HG02981 (cell line): ENCODE measurements around the gene SLC44A3.

Source experiments
- ATAC-seq: cut with Tn5 transposase; IDR thresholded peaks from one replicate; pipeline ENCODE4 v1.9.1; 2021; ENCODE audit warnings: mild to moderate bottlenecking, moderate library complexity; ENCODE audit not compliant: unreplicated experiment

The SLC44A3 gene

DNA sequence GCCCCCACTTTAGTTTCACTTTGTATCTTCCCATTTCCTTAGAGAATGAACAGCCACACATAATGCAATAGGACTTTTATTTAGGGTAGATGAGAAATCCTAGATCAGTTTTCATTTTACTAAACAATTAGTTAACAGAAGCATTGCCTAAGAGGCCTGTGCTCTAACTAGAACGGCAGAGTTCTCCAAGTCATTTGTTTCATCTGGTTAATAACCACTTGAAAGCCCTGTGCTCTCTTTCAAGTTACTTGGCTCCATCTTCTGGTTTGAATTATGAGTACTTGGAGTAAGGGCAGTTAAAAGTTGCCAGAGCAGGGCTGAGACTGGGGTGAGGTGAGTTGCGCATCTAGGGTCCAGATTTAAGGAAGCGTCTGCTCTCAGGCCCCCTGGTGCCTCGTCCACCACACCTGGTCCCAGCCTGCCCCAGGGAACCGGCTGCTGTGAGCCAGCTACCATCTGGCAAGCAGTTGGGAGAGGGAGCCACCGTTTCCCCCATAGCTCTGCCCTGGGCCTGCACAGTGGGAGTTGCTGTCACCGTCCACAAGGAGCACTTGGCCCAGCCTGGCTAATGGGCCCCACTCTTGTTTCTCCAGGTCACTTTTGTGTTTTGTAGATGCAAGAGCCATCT is 18.1 kb upstream of the SLC44A3 start:
- peak; percentile 85 for ATAC-seq

GRCh38 chr1:94803106-94803505 is 17.1 kb upstream of the SLC44A3 start:
- no peak for ATAC-seq

- no peak for ATAC-seq
Measured at GRCh38 chr1:94803517-94804441, 16.4 kb upstream of the SLC44A3 start.

- no peak for ATAC-seq
Measured at GRCh38 chr1:94804442-94804837, 15.7 kb upstream of the SLC44A3 start.

GRCh38 chr1:94805912-94806311 is 14.2 kb upstream of the SLC44A3 start:
- ATAC-seq: peak; percentile 59

GRCh38 chr1:94806441-94806871 is 13.7 kb upstream of the SLC44A3 start:
- ATAC-seq: no peak

- ATAC-seq: no peak
Measured at GRCh38 chr1:94807742-94808491, 12.2 kb upstream of the SLC44A3 start.

DNA sequence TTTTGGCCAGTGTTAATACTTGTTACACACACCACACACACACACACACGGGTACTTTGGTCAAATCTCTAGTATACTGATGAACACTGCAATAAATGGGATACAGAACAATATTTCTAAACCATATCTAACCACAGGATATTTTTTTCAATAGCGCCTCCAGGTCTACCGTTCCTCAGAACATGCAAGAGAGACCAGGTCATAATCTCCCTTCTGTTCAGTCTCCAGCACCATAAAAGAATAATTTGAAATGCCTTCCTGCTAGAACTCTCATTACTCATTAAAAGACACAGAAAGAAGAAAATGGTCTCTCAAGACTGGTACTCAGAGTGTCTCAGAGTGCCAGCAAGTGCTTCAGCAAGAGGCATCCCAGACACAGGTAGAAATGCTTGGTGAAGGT is 11.5 kb upstream of the SLC44A3 start:
- no peak for ATAC-seq

GRCh38 chr1:94812985-94813384 is 7.2 kb upstream of the SLC44A3 start:
- no peak for ATAC-seq

GRCh38 chr1:94816030-94816429 is 4.1 kb upstream of the SLC44A3 start:
- no peak for ATAC-seq

- no peak for ATAC-seq
Measured at GRCh38 chr1:94817712-94818111, 2.4 kb upstream of the SLC44A3 start.

- ATAC-seq: no peak
Measured at GRCh38 chr1:94819238-94819944, 766 bp upstream of the SLC44A3 start.

- ATAC-seq: no peak
Measured at GRCh38 chr1:94820936-94821335, 779 bp downstream of the SLC44A3 start.

GRCh38 chr1:94821636-94822305 is 1.6 kb downstream of the SLC44A3 start:
- ATAC-seq: no peak

DNA sequence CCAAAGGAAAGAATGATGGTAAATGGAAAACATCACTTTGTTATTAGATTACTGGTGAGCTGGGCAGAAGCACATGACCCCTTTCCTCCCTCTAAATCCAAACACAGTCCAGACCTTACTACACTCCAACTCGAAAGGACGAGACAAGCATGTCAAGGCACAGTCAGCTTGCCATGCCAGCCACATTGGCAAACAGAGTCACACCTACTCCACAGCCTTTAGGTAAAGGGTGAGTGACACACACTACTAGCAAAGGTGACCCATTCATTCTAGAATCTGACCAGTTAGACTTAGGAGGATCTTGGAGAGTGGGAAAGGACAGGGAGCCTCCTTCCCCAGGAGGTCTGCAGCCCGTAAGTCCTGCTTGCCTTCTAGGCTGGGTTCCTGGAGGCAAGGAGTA is 3.0 kb downstream of the SLC44A3 start:
- no peak for ATAC-seq

DNA sequence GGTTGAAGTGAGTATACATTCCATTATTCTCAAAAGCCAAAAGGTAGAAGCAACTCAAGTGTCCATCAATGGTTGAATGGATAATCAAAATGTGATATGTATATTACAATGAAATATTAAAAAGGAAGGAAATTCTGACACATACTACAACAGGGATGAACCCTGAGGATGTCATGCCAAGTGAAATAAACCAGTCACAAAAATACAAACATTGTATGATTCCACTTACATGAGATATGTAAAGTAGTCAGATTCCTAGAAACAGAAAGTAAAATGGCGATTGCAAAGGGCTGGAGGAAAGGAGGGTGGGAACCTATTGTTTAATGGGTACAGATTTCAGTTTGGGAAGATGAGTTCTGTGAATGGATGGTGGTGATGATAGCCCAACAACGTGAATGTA is 5.8 kb downstream of the SLC44A3 start:
- no peak for ATAC-seq

- no peak for ATAC-seq
Measured at GRCh38 chr1:94827434-94827833, 7.3 kb downstream of the SLC44A3 start.

GRCh38 chr1:94828251-94828650 is 8.1 kb downstream of the SLC44A3 start:
- ATAC-seq: no peak

DNA sequence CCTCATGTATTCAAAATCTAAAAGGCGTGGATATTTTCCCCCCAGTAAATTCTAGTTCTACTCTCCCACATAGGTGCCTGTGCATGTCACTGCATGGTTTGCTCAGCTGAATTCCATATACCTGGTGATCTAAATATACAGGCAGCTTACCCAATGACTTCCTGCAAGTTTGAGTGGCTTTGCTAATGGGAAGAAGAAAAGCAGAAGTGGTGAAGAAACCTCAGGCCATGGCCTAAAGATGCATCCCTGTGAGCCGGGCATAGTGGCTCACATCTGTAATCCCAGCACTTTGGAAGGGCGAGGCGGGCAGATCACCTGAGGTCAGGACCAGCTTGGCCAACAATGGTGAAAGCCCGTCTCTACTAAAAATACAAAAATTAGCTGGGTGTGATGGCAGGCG is 11.5 kb downstream of the SLC44A3 start:
- ATAC-seq: no peak

- ATAC-seq: no peak
Measured at GRCh38 chr1:94832446-94832845, 12.3 kb downstream of the SLC44A3 start.
